ENCODE results near the gene SLC16A5. TPM values are rescaled to one million over a fixed set of nuclear protein-coding genes. Genes with fewer than 3 reads are reported as not detected.

Gene SLC16A5
- total RNA-seq, 1 experiment from 2014 or later: not detected

- no peak for DNase-seq (ENCODE audit: low spot score)
Observed at GRCh38 chr17:75086496-75087181, 1.1 kb upstream of the SLC16A5 start.

- no peak for DNase-seq (ENCODE audit: low spot score)
Observed at GRCh38 chr17:75087182-75087557, 584 bp upstream of the SLC16A5 start.

- DNase-seq (ENCODE audit: low spot score): no peak
Observed at GRCh38 chr17:75088465-75089417, 987 bp downstream of the SLC16A5 start.

GRCh38 chr17:75090871-75091854 is 3.4 kb downstream of the SLC16A5 start:
- DNase-seq (ENCODE audit: low spot score): no peak

GRCh38 chr17:75091855-75092327 is 4.1 kb downstream of the SLC16A5 start:
- no peak for DNase-seq (ENCODE audit: low spot score)

GRCh38 chr17:75093548-75094158 is 5.9 kb downstream of the SLC16A5 start:
- DNase-seq (ENCODE audit: low spot score): no peak

GRCh38 chr17:75094871-75095399 is 7.2 kb downstream of the SLC16A5 start:
- no peak for DNase-seq (ENCODE audit: low spot score)

- peak; percentile 93 for DNase-seq (ENCODE audit: low spot score)
Observed at GRCh38 chr17:75096082-75096625, 8.4 kb downstream of the SLC16A5 start.

- DNase-seq (ENCODE audit: low spot score): no peak
Observed at GRCh38 chr17:75097865-75098264, 10.1 kb downstream of the SLC16A5 start.

- DNase-seq (ENCODE audit: low spot score): no peak
Observed at GRCh38 chr17:75098861-75099260, 11.1 kb downstream of the SLC16A5 start.

- no peak for DNase-seq (ENCODE audit: low spot score)
Observed at GRCh38 chr17:75099881-75100595, 12.3 kb downstream of the SLC16A5 start.

GRCh38 chr17:75102385-75102821 is 14.6 kb downstream of the SLC16A5 start:
- DNase-seq (ENCODE audit: low spot score): no peak

- no peak for DNase-seq (ENCODE audit: low spot score)
Observed at GRCh38 chr17:75103601-75104554, 16.1 kb downstream of the SLC16A5 start.

- peak; percentile 55 for DNase-seq (ENCODE audit: low spot score)
Observed at GRCh38 chr17:75105126-75106080, 17.6 kb downstream of the SLC16A5 start.

- DNase-seq (ENCODE audit: low spot score): no peak
Observed at GRCh38 chr17:75108193-75108592, 20.4 kb downstream of the SLC16A5 start.

GRCh38 chr17:75109046-75109406 is 21.3 kb downstream of the SLC16A5 start:
- no peak for DNase-seq (ENCODE audit: low spot score)

- peak; percentile 69 for DNase-seq (ENCODE audit: low spot score)
Observed at GRCh38 chr17:75109407-75110233, 21.9 kb downstream of the SLC16A5 start, which contains the start of gene ARMC7. TSS of gene ARMC7 (plus strand) at chr17:75109969. CDS start at chr17:75110289, 320 bp downstream.
